ENCODE data around the gene PSMB7.

GRCh38 chr9:124412228-124412575, 3.0 kb downstream of the PSMB7 start:
- TF ChIP-seq EZH2 (IDR thresholded peaks at IDR 0.05; ENCODE audit: borderline replicate concordance, insufficient read depth, low read depth, low read length, poor library complexity, severe bottlenecking) (no peak), CTCF (IDR thresholded peaks at IDR 0.05) (no peak)

Measured in B cell (primary cell).